GM12891 (cell line): ENCODE measurements around the gene PITX2.

Source experiments
- POLR2A ChIP-seq: IDR thresholded peaks from 2 replicates; pipeline ENCODE4 v1.6.1; 2011; ENCODE audit warnings: low read depth, low read length, control low read depth
- POLR2AphosphoS5 ChIP-seq: IDR thresholded peaks from 2 replicates; pipeline ENCODE4 v1.6.1; 2011; ENCODE audit warnings: low read depth, low read length, control low read depth
- POU2F2 ChIP-seq: IDR thresholded peaks from 2 replicates; pipeline ENCODE4 v1.6.1; 2011; ENCODE audit warnings: low read depth, mild to moderate bottlenecking, control low read depth, low read length, moderate library complexity
- SPI1 ChIP-seq: IDR thresholded peaks from 2 replicates; pipeline ENCODE4 v1.6.1; 2011; ENCODE audit warnings: low read depth, low read length, control low read depth
- TAF1 ChIP-seq: IDR thresholded peaks from 2 replicates; pipeline ENCODE4 v1.6.1; 2011; ENCODE audit warnings: low read depth, low read length, control low read depth

- TF ChIP-seq POLR2A: no peak
- no peak for TF ChIP-seq POLR2AphosphoS5
- no peak for TF ChIP-seq SPI1
- no peak for TF ChIP-seq TAF1
- TF ChIP-seq POU2F2: no peak
Measured at GRCh38 chr4:110663738-110664444, 41.0 kb upstream of the PITX2 start.
